Thoracic aorta (tissue), 2 donors: ENCODE data around the gene RAB3IP. TPM values are rescaled to one million over a fixed set of nuclear protein-coding genes. Genes with fewer than 3 reads are reported as not detected.

Source experiments
- ATAC-seq: fragments of 150-250 bp; one replicate; pipeline ENCODE4 v1.8.0; 2017; ENCODE audit warnings: low read depth; ENCODE audit not compliant: insufficient number of reproducible peaks, low FRiP score
- DNase-seq: peaks from one replicate; pipeline ENCODE4 v3.0.0-alpha.2; 2020; ENCODE audit warnings: low spot score
- H3K27ac ChIP-seq, 2 donors: fragments of 200-600 bp; sonication (generic); 1 replicate in 1 of 2; 2 replicates in 1 of 2; pipeline ENCODE4 v1.5.1; 2016; ENCODE audit warnings: mild to moderate bottlenecking in 2 of 2, moderate library complexity in 2 of 2
- H3K27me3 ChIP-seq: fragments of 200-600 bp; sonication (generic); replicated peaks from 2 replicates; pipeline ENCODE4 v1.6.0; 2016; ENCODE audit warnings: mild to moderate bottlenecking; ENCODE audit not compliant: insufficient read depth
- H3K36me3 ChIP-seq: fragments of 200-600 bp; sonication (generic); one replicate; pipeline ENCODE4 v1.5.1; 2016
- H3K4me1 ChIP-seq, 2 donors: fragments of 200-600 bp; sonication (generic); 1 replicate in 1 of 2; 2 replicates in 1 of 2; pipeline versions ENCODE4 v1.5.1 to v1.6.0; 2016; ENCODE audit warnings: low read depth in 2 of 2, mild to moderate bottlenecking in 1 of 2; ENCODE audit not compliant: control insufficient read depth in 1 of 2
- H3K4me3 ChIP-seq: fragments of 200-600 bp; sonication (generic); 2 replicates; pipeline ENCODE4 v1.5.1; 2016; ENCODE audit warnings: mild to moderate bottlenecking
- H3K9me3 ChIP-seq: fragments of 200-600 bp; sonication (generic); 2 replicates; pipeline ENCODE4 v1.5.1; 2016
- CTCF ChIP-seq: fragments of 200-600 bp; sonication (generic); IDR thresholded peaks from one replicate; pipeline ENCODE4 v1.5.1; 2019; ENCODE audit warnings: antibody characterized with exemption
- total RNA-seq, 2 donors: library from RNA; depleted of rRNA; stranded (reverse); fragments of >200 nt; gene quantifications; one replicate each; pipeline versions ENCODE4 v1.1.0 to v1.2.3, GENCODE V29; 2016

Gene RAB3IP
- total RNA-seq, 2 donors from 2014 or later, result 8.1 to 22.6 TPM

DNA sequence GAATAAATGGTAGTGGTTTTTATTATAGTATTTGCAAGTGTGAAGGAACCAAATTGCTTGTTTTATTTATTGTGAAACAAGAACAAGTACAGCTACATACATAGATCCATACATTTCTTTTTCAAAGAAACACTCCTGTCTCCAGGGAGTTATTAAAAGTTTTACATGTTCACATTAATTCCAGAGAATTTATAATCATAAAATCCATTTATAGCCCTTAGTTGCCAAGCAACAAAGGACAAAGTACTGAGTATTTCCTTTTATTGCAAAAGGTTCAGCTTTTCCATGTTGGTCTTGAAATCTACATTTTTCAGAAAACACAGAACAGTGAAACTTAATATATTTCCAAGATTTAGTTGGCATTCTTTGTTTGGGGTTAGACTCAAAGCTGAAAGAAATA lies 95.9 kb downstream of the RAB3IP start:
- Histone ChIP-seq H3K4me1 (peaks cover 4 to 17% of the 10 kb centered on the region in 2 donors), H3K27me3 (no peaks in the 10 kb centered on the region), H3K9me3 (no peaks in the 10 kb centered on the region), H3K27ac (no peak overlapping the region), H3K4me3 (no peak overlapping the region), H3K36me3 (no peaks in the 10 kb centered on the region)
- ATAC-seq (no peak), DNase-seq (no peak)
- TF ChIP-seq CTCF, result no peak

GRCh38 chr12:69835081-69835480 lies 96.4 kb downstream of the RAB3IP start:
- ATAC-seq (no peak), DNase-seq (no peak)
- Histone ChIP-seq H3K36me3 (no peaks in the 10 kb centered on the region), H3K27me3 (no peaks in the 10 kb centered on the region), H3K4me1 (peaks cover 4 to 17% of the 10 kb centered on the region in 2 donors), H3K9me3 (no peaks in the 10 kb centered on the region), H3K4me3 (no peak overlapping the region), H3K27ac (no peak overlapping the region)
- TF ChIP-seq CTCF, result no peak

GRCh38 chr12:69836015-69836414 lies 97.4 kb downstream of the RAB3IP start:
- no peaks in the 10 kb centered on the region for H3K9me3 ChIP-seq

GRCh38 chr12:69837191-69837590 lies 98.5 kb downstream of the RAB3IP start:
- Histone ChIP-seq H3K9me3 (no peaks in the 10 kb centered on the region), H3K4me1 (peaks cover 4 to 17% of the 10 kb centered on the region in 2 donors), H3K4me3 (no peak overlapping the region), H3K36me3 (no peaks in the 10 kb centered on the region), H3K27ac (no peak overlapping the region), H3K27me3 (no peaks in the 10 kb centered on the region)
- ATAC-seq, result no peak
- DNase-seq, result no peak
- no peak for TF ChIP-seq CTCF

More at GRCh38 chr12:69836015-69836414, 97.4 kb downstream of the RAB3IP start:
- Histone ChIP-seq H3K27me3 (no peaks in the 10 kb centered on the region), H3K27ac (no peak overlapping the region), H3K4me1 (peaks cover 4 to 17% of the 10 kb centered on the region in 2 donors), H3K36me3 (no peaks in the 10 kb centered on the region), H3K4me3 (no peak overlapping the region)
- no peak for DNase-seq
- no peak for ATAC-seq
- no peak for TF ChIP-seq CTCF

DNA sequence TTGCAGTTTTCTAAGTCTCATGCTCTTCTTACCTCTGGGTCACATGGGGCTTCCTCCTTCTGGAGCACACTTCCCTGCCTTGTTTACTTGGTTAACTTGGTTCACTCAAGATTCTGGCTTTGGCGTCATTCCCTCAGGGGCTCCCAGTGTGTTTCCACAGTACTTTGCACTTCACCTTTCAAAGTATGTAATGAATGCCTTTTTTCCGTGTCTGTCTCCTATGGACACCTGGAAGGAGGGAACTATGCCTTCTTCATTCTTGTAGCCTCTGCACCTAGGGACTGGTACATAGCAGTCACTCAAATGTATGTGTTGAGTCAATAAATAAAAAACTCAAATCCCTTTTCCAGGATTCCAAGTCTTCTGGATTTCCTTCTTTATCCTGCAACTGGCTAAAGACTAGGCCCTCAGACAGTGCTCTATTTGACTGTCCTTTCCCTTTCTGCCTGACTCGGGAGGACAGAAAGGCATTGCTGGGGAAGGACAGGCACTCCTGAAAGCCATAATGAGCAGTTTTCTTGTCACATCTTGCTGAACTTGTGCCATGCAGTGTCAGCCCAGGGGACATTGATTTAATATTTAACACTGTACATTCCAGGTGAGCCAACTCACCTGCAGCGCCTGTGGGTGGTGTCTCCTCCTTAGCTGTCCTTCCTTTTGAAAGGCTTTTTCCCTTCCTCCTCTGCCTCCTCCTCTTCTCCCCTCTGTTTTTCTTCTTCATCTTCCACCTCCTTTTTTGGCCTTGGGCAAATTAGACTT lies 99.2 kb downstream of the RAB3IP start:
- ATAC-seq (no peak), DNase-seq (no peak)
- H3K9me3 ChIP-seq, result no peaks in the 10 kb centered on the region
- H3K27me3 ChIP-seq, result no peaks in the 10 kb centered on the region
- TF ChIP-seq CTCF, result no peak
- H3K4me1 ChIP-seq, result peaks cover 4 to 17% of the 10 kb centered on the region in 2 donors
- H3K27ac ChIP-seq, result no peak overlapping the region
- H3K36me3 ChIP-seq, result no peaks in the 10 kb centered on the region
- no peak overlapping the region for H3K4me3 ChIP-seq
